ENCODE measurements around the gene ALDH1L1.

DNA sequence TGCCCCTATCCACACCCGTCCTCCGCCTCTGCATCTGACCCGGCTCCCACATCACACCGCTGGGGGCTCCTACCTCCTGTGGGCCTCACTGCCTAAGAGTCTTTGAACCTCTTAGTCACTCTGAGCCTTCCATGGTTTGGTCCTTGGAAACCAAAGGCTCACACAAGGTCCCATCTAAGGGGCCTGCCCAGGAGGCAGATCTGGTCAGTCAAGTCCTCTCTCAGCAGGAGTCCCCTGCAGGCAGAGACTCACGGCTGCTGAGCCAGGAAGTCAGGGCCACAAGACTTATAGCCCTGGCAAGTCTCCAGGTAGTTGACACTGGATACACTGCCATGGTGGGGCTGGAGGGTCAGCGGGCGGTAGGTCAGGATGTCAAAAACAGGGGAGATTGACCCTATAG, 31.2 kb upstream of the ALDH1L1 start:
- TF ChIP-seq FOXP2 (optimal IDR thresholded peaks at IDR 0.05; ENCODE audit: borderline replicate concordance, extremely low read depth, extremely low read length, insufficient read depth) (no peak), TAF1 (IDR thresholded peaks at IDR 0.05; ENCODE audit: borderline replicate concordance, insufficient read depth, low read length) (no peak)

Measured in PFSK-1 (cell line).